Fibroblast of mammary gland (primary cell): ENCODE results near the gene VPS13D.

Experiments used
- DNase-seq: peaks from one replicate; pipeline ENCODE4 v3.0.0-alpha.2; 2010; ENCODE audit warnings: low read depth
- H3K4me3 ChIP-seq: 2 replicates; pipeline ENCODE4 v1.5.1; 2011; ENCODE audit warnings: low read depth, mild to moderate bottlenecking, low read length, moderate library complexity; ENCODE audit not compliant: control insufficient read depth
- CTCF ChIP-seq: conservative IDR thresholded peaks from 2 replicates; pipeline ENCODE4 v1.5.1; 2011; ENCODE audit warnings: low read depth, low read length, inconsistent platforms; ENCODE audit not compliant: control insufficient read depth, insufficient read depth

Gene VPS13D

DNA sequence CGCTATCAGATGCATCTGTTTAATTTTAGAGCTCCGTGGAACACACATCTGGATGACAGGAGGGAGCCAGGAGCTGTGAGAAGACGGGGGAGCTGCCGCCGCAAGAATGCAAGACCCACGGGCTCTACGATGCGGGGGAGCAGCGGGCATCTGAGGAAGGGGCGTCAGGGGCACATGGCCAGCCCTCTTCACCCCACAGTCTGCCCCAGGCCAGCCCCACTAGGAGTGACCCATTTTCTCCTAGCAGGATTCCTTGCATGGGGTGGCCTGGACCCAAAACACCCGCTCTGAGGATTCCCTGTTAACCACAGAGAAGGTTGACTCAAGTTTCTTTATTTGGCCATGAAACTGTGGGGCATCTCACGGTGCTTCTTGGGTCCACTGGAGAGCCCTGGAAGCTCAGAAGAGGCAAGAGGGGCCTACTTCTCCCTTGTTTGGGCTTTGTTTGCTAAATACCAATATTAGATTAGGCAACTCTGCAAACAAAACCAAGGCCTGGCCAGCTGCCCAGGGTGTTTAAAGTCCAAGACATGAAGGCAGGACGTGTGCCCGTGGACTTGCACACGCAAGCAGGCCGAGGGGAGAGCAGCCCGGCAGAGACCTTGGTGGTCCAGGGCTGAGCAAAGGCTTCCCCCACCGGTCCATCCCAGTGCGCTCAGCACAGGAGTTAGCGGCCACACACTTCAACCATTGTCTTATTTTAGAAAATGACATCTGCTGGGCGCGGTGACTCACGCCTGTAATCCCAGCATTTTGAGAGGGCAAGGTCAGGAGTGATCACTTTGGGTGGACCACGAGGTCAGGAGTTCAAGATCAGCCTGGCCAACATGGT is 298.4 kb downstream of the VPS13D start:
- no peak for TF ChIP-seq CTCF
- peak; percentile 62 for DNase-seq
- no peak overlapping the region for H3K4me3 ChIP-seq

DNA sequence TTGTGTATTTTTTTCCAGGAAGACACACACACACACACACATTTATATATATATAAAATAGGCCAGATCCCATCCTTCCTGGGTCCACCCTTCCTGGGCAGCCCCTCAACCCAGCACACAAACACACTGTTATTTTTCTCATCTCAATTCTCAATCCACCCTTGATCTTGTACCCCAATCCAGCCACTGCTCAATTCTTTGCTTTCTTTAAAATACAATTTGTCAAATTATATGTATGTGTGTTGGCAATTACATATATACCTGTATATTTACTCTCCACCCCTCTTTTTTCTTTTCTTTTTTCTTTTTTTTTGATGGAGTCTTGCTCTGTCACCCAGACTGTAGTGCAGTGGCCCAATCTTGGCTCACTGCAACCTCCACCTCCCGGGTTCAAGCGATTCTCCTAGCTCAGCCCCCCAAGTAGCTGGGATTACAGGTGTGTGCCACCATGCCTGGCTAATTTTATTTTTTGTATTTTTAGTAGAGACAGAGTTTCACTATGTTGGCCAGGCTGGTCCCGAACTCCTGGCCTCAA is 299.9 kb downstream of the VPS13D start:
- no peak overlapping the region for H3K4me3 ChIP-seq
- TF ChIP-seq CTCF: no peak
- no peak for DNase-seq

- H3K4me3 ChIP-seq: no peak overlapping the region
- no peak for DNase-seq
- TF ChIP-seq CTCF: no peak
Measured at GRCh38 chr1:12530462-12531178, 300.8 kb downstream of the VPS13D start.

DNA sequence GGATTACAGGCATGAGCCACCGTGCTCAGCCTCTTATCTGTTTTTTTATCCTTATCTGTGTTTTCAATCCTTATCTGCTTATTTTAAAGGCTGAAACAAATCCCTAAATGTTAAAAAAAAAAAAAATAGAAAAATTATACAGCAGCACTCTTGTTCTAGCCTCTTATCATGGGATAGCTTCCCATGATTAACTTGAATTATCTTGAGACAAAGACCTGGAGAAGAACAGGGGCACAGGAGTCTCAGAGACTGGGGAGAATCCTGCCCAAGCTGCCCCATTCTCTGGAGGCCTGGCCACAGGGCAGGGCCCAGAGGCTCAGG is 301.3 kb downstream of the VPS13D start:
- DNase-seq: no peak
- no peak overlapping the region for H3K4me3 ChIP-seq
- TF ChIP-seq CTCF: no peak

DNA sequence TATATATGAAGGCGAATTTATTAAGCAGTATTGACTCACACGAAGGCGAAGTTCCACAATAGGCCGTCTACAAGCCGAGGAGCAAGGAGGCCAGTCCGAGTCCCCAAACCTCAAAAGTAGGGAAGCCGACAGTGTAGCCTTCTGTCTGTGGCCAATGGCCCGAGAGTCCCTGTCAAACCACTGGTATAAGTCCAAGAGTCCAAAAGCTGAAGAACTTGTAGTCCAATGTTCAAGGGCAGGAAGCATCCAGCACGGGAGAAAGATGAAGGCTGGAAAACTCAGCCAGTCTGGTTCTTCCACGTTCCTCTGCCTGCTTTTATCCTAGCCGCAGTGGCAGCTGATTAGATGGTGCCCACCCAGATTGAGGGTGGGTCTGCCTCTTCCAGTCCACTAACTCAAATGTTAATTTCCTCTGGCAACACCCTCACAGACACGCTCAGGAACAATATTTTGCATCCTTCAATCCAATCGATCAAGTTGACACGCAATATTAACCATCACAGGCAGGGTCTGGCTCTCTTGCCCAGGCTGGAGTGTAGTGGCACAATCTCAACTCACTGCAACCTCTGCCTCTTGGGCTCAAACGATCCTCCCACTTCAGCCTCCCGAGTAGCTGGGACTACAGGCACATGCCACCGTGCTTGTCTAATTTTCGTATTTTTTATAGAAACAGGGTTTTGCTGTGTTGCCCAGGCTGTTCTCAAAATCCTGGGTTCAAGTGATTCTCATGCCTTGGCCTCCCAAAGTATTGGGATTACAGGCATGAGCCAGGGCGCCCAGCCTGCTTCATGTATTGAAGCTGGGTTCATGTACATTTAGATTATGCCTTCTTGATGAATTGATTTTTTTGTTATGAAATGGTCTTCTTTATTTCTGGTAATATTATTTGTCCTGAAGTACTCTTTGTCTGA is 302.8 kb downstream of the VPS13D start:
- TF ChIP-seq CTCF: no peak
- no peak for DNase-seq
- no peak overlapping the region for H3K4me3 ChIP-seq

DNA sequence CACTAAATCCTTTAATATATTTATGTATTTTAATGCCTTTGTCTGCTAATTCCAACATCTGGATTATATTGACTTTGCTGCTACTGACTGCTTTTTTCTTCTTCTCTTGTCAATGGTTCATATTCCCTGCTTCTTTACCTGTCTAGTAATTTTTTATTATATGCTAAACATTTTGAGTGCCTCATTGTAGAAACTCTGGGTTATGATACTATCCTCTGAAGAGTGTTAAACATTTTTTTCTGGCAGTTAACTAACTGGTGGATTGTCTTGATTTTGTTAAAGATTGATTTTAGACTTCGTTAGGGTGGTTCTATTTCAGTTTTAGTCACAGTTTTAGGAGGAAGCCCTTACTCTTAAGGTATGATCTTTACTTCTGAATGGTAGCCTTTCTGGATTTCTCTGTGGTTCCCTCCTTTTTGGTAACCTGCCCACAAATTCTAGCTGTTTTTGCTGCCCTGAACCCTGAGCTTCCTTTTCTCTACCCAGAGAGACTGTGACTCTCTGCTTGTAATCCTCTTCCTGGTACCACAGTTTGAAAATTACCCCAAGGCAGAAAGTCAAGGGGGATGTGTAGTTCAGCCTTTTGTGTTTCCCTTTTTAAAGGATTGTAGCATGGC is 306.3 kb downstream of the VPS13D start:
- TF ChIP-seq CTCF: no peak
- H3K4me3 ChIP-seq: no peak overlapping the region
- no peak for DNase-seq
